ENCODE data around the gene SAMD14. TPM values are rescaled to one million over a fixed set of nuclear protein-coding genes. Genes with fewer than 3 reads are reported as not detected.

Gene SAMD14
- total and polyA plus RNA-seq, 2 experiments from 2014 or later = 0.70 to 4.7 TPM

GRCh38 chr17:50161023-50161910 lies 31.3 kb upstream of the SAMD14 start:
- no peaks in the 10 kb centered on the region for H4K20me1 ChIP-seq (replicated peaks; ENCODE audit: insufficient read depth)
- H3K36me3 ChIP-seq (ENCODE audit: insufficient read depth) = no peaks in the 10 kb centered on the region
- Mint-ChIP-seq H3K9me3 (no peaks in the 10 kb centered on the region), H3K4me3 (peak overlapping the region; percentile 78), H3K36me3 (ENCODE audit: low read depth) (no peaks in the 10 kb centered on the region), H3K27me3 (ENCODE audit: insufficient read depth, low read depth, poor library complexity) (peaks cover 11% of the 10 kb centered on the region), H3K4me1 (peaks cover 9% of the 10 kb centered on the region), H3K27ac (no peak overlapping the region)
- H3K9me2 ChIP-seq (ENCODE audit: insufficient read depth) = no peaks in the 10 kb centered on the region
- peak overlapping the region; percentile 88 for H3K4me2 ChIP-seq
- peak; percentile 74 to 98 for TF ChIP-seq CTCF (conservative IDR thresholded peaks at IDR 0.05; ENCODE audit: low read depth in 2 of 2)
- TF ChIP-seq EZH2 (IDR thresholded peaks at IDR 0.05; ENCODE audit: low read depth, unreplicated experiment) = no peak
- peak; percentile 85 for TF ChIP-seq CREB1 (CRISPR knock-in tag; IDR thresholded peaks at IDR 0.05; ENCODE audit: low read depth)
- TF ChIP-seq ZNF462 (CRISPR knock-in tag; IDR thresholded peaks at IDR 0.05) = no peak
- TF ChIP-seq ETS1 (IDR thresholded peaks at IDR 0.05) = no peak
- no peak for TF ChIP-seq ZNF331 (CRISPR knock-in tag; IDR thresholded peaks at IDR 0.05; ENCODE audit: low read depth)
- TF ChIP-seq STAT1 (IDR thresholded peaks at IDR 0.05; ENCODE audit: unreplicated experiment) = no peak
- TF ChIP-seq POLR2AphosphoS5 (IDR thresholded peaks at IDR 0.05; ENCODE audit: low read depth) = peak; percentile 89
- H3K27me3 ChIP-seq (ENCODE audit: insufficient read depth) = peaks cover 18% of the 10 kb centered on the region; the same call in 1 of the 2 replicates
- H3K4me1 ChIP-seq (ENCODE audit: insufficient read depth) = peaks cover 13% of the 10 kb centered on the region
- H3K27ac ChIP-seq (ENCODE audit: low read depth) = no peak overlapping the region
- peak; percentile 92 for ATAC-seq
- no peaks in the 10 kb centered on the region for H3K79me2 ChIP-seq (replicated peaks; ENCODE audit: insufficient read depth)
- DNase-seq (ENCODE audit: low spot score) = peak; percentile 96
- peak overlapping the region; percentile 100 for H2AFZ ChIP-seq
- H3K4me3 ChIP-seq = peak overlapping the region; percentile 67
- H3F3A ChIP-seq (replicated peaks; ENCODE audit: low read depth) = no peaks in the 10 kb centered on the region; the same call in 1 of the 2 replicates

Data from GM23338 (cell line).